A549 (cell line): ENCODE measurements around the gene MAVS. TPM values are rescaled to one million over a fixed set of nuclear protein-coding genes. Genes with fewer than 3 reads are reported as not detected.

ENCODE experiments used
- ATAC-seq, 2 experiments: fragments of 200-7000 bp in 1 of 2; fragments of >200 bp in 1 of 2; cut with Nextera tagmentation in 1 of 2; cut with Tn5 transposase in 1 of 2; 3 replicates each; pipeline versions ENCODE4 v1.8.0 to v1.9.1; 2018 to 2020; ENCODE audit warnings: mild to moderate bottlenecking in 1 of 2, moderate library complexity in 1 of 2
- CTCF ChIA-PET: fragments of 300-600 bp; sonication (Branson Sonifier 250); formaldehyde crosslinking; extraction: SDS; loops from one replicate; lab custom pipeline; 2021; ENCODE audit warnings: antibody characterized with exemption, inconsistent platforms; lab: Yijun Ruan, JAX
- POLR2A ChIA-PET: fragments of 350-600 bp; formaldehyde crosslinking; extraction: SDS; loops from one replicate; lab custom pipeline; 2021; ENCODE audit warnings: antibody characterized with exemption, inconsistent platforms; lab: Yijun Ruan, JAX
- DNase-seq, 2 experiments: peaks; one replicate each; pipeline versions ENCODE4 v3.0.0 to v3.0.0-alpha.2; 2011 to 2016; ENCODE audit warnings: low read depth in 1 of 2, low spot score in 1 of 2
- FAIRE-seq: peaks from 2 replicates; lab custom pipeline; 2011; peaks lifted over from hg19 to GRCh38; lab: Jason Lieb, UNC
- H3K27ac ChIP-seq, 2 experiments: fragments of >200 bp; sonication (Bioruptor Twin); formaldehyde crosslinking; 3 replicates each; pipeline ENCODE4 v1.5.1; 2016 to 2017
- H3K4me1 ChIP-seq: fragments of >200 bp; sonication (Bioruptor Twin); formaldehyde crosslinking; 3 replicates; pipeline ENCODE4 v1.6.1; 2016
- H3K4me2 ChIP-seq: fragments of >200 bp; sonication (Bioruptor Twin); formaldehyde crosslinking; 3 replicates; pipeline ENCODE4 v1.6.1; 2016
- H3K4me3 ChIP-seq: fragments of >200 bp; sonication (Bioruptor Twin); formaldehyde crosslinking; 3 replicates; pipeline ENCODE4 v1.5.1; 2016
- H3K9me3 ChIP-seq: fragments of >200 bp; sonication (Bioruptor Twin); formaldehyde crosslinking; 3 replicates; pipeline ENCODE4 v1.6.1; 2016
- BHLHE40 ChIP-seq: IDR thresholded peaks from 2 replicates; pipeline ENCODE4 v1.6.1; 2012; ENCODE audit warnings: low read depth, low read length, inconsistent platforms
- CHD4 ChIP-seq: fragments of 200-600 bp; sonication (generic); IDR thresholded peaks from 2 replicates; pipeline ENCODE4 v1.6.1; 2016; ENCODE audit warnings: antibody characterized with exemption, mild to moderate bottlenecking, borderline replicate concordance
- CTCF ChIP-seq: fragments of >200 bp; sonication (Bioruptor Twin); formaldehyde crosslinking; IDR thresholded peaks from 3 replicates; pipeline ENCODE4 v1.5.1; 2016
- EHMT2 ChIP-seq: fragments of 200-600 bp; sonication (generic); IDR thresholded peaks from 2 replicates; pipeline ENCODE4 v1.6.1; 2016; ENCODE audit warnings: antibody characterized with exemption, low read depth, mild to moderate bottlenecking, moderate library complexity
- EP300 ChIP-seq, 2 experiments: fragments of >200 bp; sonication (Bioruptor Twin); formaldehyde crosslinking; IDR thresholded peaks; 2 replicates in 1 of 2; 3 replicates in 1 of 2; pipeline ENCODE4 v1.6.1; 2016 to 2017
- FOSB ChIP-seq: fragments of 250-450 bp; sonication (Bioruptor Pico); IDR thresholded peaks from 2 replicates; pipeline ENCODE4 v1.5.0; 2020; ENCODE audit warnings: mild to moderate bottlenecking, moderate library complexity
- HES2 ChIP-seq: fragments of >200 bp; sonication (Bioruptor Twin); formaldehyde crosslinking; IDR thresholded peaks from 2 replicates; pipeline ENCODE4 v1.6.1; 2016
- HEYL ChIP-seq: fragments of 250-450 bp; sonication (Bioruptor Pico); IDR thresholded peaks from 2 replicates; pipeline ENCODE4 v1.8.0; 2021; ENCODE audit warnings: mild to moderate bottlenecking, moderate library complexity
- KDM1A ChIP-seq: fragments of 200-600 bp; sonication (generic); IDR thresholded peaks from 2 replicates; pipeline ENCODE4 v1.6.1; 2016; ENCODE audit warnings: low read depth, mild to moderate bottlenecking
- MAFK ChIP-seq: fragments of 450-650 bp; IDR thresholded peaks from 2 replicates; pipeline ENCODE4 v1.6.1; 2014; ENCODE audit not compliant: partially characterized antibody
- MYC ChIP-seq: IDR thresholded peaks from 2 replicates; pipeline ENCODE4 v1.6.1; 2012; ENCODE audit warnings: mild to moderate bottlenecking, inconsistent platforms, low read length, improper control_type of control experiment, borderline replicate concordance
- NPAS2 ChIP-seq: fragments of 250-450 bp; sonication (Bioruptor Pico); IDR thresholded peaks from 2 replicates; pipeline ENCODE4 v1.8.0; 2022; ENCODE audit warnings: mild to moderate bottlenecking, moderate library complexity, borderline replicate concordance
- PHF8 ChIP-seq: fragments of 200-600 bp; sonication (generic); IDR thresholded peaks from 2 replicates; pipeline ENCODE4 v1.6.1; 2016; ENCODE audit warnings: low read depth, mild to moderate bottlenecking, antibody characterized with exemption, moderate library complexity, borderline replicate concordance
- RARB ChIP-seq: fragments of 250-450 bp; sonication (Bioruptor Pico); IDR thresholded peaks from 2 replicates; pipeline ENCODE4 v1.8.0; 2021; ENCODE audit warnings: mild to moderate bottlenecking, moderate library complexity
- REST ChIP-seq: fragments of 200-600 bp; sonication (generic); IDR thresholded peaks from 2 replicates; pipeline ENCODE4 v1.6.1; 2016; ENCODE audit warnings: antibody characterized with exemption, mild to moderate bottlenecking, moderate library complexity
- RFX5 ChIP-seq: fragments of 450-650 bp; IDR thresholded peaks from 2 replicates; pipeline ENCODE4 v1.7.1; 2014; ENCODE audit warnings: antibody characterized with exemption, mild to moderate bottlenecking, moderate library complexity
- SREBF2 ChIP-seq: fragments of 450-650 bp; IDR thresholded peaks from 2 replicates; pipeline ENCODE4 v1.6.1; 2014; ENCODE audit warnings: mild to moderate bottlenecking, moderate library complexity
- TFCP2L1 ChIP-seq: fragments of 250-450 bp; sonication (Bioruptor Pico); IDR thresholded peaks from 2 replicates; pipeline ENCODE4 v1.5.0; 2021; ENCODE audit warnings: mild to moderate bottlenecking
- TP53 ChIP-seq: fragments of 250-450 bp; sonication (Bioruptor Pico); IDR thresholded peaks from 2 replicates; pipeline ENCODE4 v1.5.0; 2021; ENCODE audit warnings: mild to moderate bottlenecking, moderate library complexity
- ZNF302 ChIP-seq: fragments of 250-450 bp; sonication (Bioruptor Pico); IDR thresholded peaks from 2 replicates; pipeline ENCODE4 v1.9.0; 2021; ENCODE audit warnings: inconsistent platforms, mild to moderate bottlenecking, moderate library complexity
- ZSCAN20 ChIP-seq: fragments of 250-450 bp; sonication (Bioruptor Pico); IDR thresholded peaks from 2 replicates; pipeline ENCODE4 v1.8.0; 2022; ENCODE audit warnings: mild to moderate bottlenecking, moderate library complexity
- WGBS: methylation state at CpG from one replicate; pipeline ENCODE4 v1.1.6; 2017; ENCODE audit errors: missing lambda C conversion rate; 5-methylcytosine and 5-hydroxymethylcytosine counted together
- polyA plus RNA-seq, 4 experiments: library from polyadenylated mRNA; depleted of rRNA in 3 of 4; stranded (reverse); fragments of >200 nt; fragmentation: RNase III in 1 of 4; extraction: RNeasy Plus Mini Kit Qiagen cat#74134 plus additional on column Dnase treatment in 1 of 4; gene quantifications; 2 replicates in 3 of 4; 3 replicates in 1 of 4; pipeline ENCODE4 v1.2.3, GENCODE V29; 2011 to 2017
- TF ChIP-seq, protein P1 (sequence below): fragments of 150-350 bp; IDR thresholded peaks from 2 replicates; pipeline ENCODE4 v1.6.1; 2014; ENCODE audit warnings: low read depth, mild to moderate bottlenecking, low read length
- TF ChIP-seq, protein P2 (sequence below): fragments of 250-450 bp; sonication (Bioruptor Pico); IDR thresholded peaks from 2 replicates; pipeline ENCODE4 v1.5.0; 2021; ENCODE audit warnings: mild to moderate bottlenecking, moderate library complexity, borderline replicate concordance

The MAVS gene
- polyA plus RNA-seq, 2 of the 4 experiments (the other 2 are of a cell fraction), result 18.9 to 31.0 TPM

DNA sequence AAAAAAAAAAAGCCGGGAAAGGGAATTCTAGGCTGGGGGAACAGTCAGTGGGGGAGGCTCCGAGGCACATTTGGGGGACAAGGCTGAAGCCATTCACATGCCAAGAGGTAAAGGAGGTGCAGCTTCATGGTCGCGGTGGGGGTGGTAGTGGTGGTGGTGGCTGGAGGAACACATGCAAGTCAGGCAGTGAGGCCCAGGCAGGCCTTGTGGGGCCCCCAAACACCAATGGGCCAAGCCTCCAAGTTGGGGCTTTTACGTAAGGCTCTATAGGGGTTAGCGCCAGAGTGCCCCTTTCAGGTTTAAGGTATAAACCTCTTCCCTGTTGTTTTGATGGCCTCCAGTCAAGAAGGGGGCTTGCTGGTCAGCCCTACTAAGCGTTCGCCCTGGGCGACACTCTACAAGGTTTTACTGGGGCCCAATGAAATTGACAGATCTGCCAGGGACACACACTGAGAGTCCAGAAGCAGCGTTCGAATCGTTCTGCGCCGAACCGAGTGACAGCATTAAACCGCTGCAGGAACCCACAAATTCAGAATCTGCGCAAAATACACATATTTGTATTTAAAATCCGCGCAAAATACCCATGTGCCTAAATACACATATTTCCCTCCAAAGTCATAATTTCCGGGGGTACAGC is 27.1 kb upstream of the MAVS start:
- FAIRE-seq, result no peak
- TF ChIP-seq BHLHE40 (no peak), EHMT2 (no peak), REST (no peak), RARB (CRISPR knock-in tag) (no peak), FOSB (no peak), PHF8 (no peak), CHD4 (no peak), HEYL (CRISPR knock-in tag) (no peak), MAFK (no peak), NPAS2 (no peak), ZSCAN20 (CRISPR knock-in tag) (no peak), TFCP2L1 (CRISPR knock-in tag) (no peak)
- TF ChIP-seq, protein P1, sequence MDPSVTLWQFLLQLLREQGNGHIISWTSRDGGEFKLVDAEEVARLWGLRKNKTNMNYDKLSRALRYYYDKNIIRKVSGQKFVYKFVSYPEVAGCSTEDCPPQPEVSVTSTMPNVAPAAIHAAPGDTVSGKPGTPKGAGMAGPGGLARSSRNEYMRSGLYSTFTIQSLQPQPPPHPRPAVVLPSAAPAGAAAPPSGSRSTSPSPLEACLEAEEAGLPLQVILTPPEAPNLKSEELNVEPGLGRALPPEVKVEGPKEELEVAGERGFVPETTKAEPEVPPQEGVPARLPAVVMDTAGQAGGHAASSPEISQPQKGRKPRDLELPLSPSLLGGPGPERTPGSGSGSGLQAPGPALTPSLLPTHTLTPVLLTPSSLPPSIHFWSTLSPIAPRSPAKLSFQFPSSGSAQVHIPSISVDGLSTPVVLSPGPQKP, result no peak
- ATAC-seq, result no peak
- CTCF ChIA-PET, result interaction anchor here (0.6 to 13.5 kb wide), 30 partner anchors 15 to 253 kb away, joined by 3 to 132 read pairs (median 5); partner anchors contain the start of genes ADISSP and MAVS
- H3K4me3 ChIP-seq, result peak overlapping the region; percentile 63
- DNase-seq, result no peak
- H3K9me3 ChIP-seq, result no peaks in the 10 kb centered on the region
- H3K27ac ChIP-seq, result peak overlapping the region; percentile 91 to 92
- POLR2A ChIA-PET, result interaction anchor here (0.8 to 3.7 kb wide), 9 partner anchors 8 to 143 kb away, joined by 3 to 40 read pairs (median 10); partner anchors contain the start of genes ADISSP, CDC25B, CENPB and SPEF1
- peak overlapping the region; percentile 74 for H3K4me2 ChIP-seq
- peaks cover 28% of the 10 kb centered on the region for H3K4me1 ChIP-seq
- 65% methylated on average over 20 of the region's 20 CpGs for WGBS

- under 1% methylated on average over 77 of the region's 96 CpGs for WGBS
- ChIA-PET POLR2A (interaction anchor here (0.6 to 3.7 kb wide), 14 partner anchors 8 to 265 kb away, joined by 3 to 40 read pairs (median 6); partner anchors contain the start of genes ADISSP, CDC25B, CENPB and SPEF1), CTCF (interaction anchor here (0.6 to 13.5 kb wide), 33 partner anchors 15 to 252 kb away, joined by 3 to 132 read pairs (median 5); partner anchors contain the start of genes ADISSP and MAVS)
- peaks cover 28% of the 10 kb centered on the region for H3K4me1 ChIP-seq
- ATAC-seq, result peak; percentile 77 to 82
- H3K9me3 ChIP-seq, result no peaks in the 10 kb centered on the region
- peak within 1 kb of the TSS; percentile 74 for H3K4me2 ChIP-seq
- peak within 1 kb of the TSS; percentile 63 for H3K4me3 ChIP-seq
- peak; percentile 88 to 99 for DNase-seq
- FAIRE-seq, result peak; percentile 70
- peak within 1 kb of the TSS; percentile 91 to 92 for H3K27ac ChIP-seq
- TF ChIP-seq, protein P2, sequence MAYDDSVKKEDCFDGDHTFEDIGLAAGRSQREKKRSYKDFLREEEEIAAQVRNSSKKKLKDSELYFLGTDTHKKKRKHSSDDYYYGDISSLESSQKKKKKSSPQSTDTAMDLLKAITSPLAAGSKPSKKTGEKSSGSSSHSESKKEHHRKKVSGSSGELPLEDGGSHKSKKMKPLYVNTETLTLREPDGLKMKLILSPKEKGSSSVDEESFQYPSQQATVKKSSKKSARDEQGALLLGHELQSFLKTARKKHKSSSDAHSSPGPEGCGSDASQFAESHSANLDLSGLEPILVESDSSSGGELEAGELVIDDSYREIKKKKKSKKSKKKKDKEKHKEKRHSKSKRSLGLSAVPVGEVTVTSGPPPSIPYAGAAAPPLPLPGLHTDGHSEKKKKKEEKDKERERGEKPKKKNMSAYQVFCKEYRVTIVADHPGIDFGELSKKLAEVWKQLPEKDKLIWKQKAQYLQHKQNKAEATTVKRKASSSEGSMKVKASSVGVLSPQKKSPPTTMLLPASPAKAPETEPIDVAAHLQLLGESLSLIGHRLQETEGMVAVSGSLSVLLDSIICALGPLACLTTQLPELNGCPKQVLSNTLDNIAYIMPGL (CRISPR knock-in tag), result peak; percentile 86
- TF ChIP-seq RFX5 (peak; percentile 33; the same call in 1 of the 2 replicates), EP300 (IDR thresholded peaks at IDR 0.05) (no peak), ZNF302 (no peak), HES2 (no peak), KDM1A (no peak), PHF8 (peak; percentile 87; the same call in 1 of the 2 replicates), SREBF2 (no peak), FOSB (no peak), CTCF (peak; percentile 100), TFCP2L1 (CRISPR knock-in tag) (peak; percentile 18; the same call in 1 of the 2 replicates), MYC (peak; percentile 55), TP53 (CRISPR knock-in tag) (peak; percentile 12; the same call in 1 of the 2 replicates), NPAS2 (peak; percentile 32; the same call in 1 of the 2 replicates)
Observed at GRCh38 chr20:3820048-3820900, 26.4 kb upstream of the MAVS start, which contains the start of gene AP5S1. AP5S1 (plus strand) TSS chr20:3820547; CDS start chr20:3822118, 1,571 bp downstream.
